ENCODE data around the gene SLC17A9. TPM values are rescaled to one million over a fixed set of nuclear protein-coding genes. Genes with fewer than 3 reads are reported as not detected.

Gene SLC17A9
- total and polyA plus RNA-seq, 2 experiments from 2014 or later, result 32.0 to 39.3 TPM

GRCh38 chr20:63015662-63016361 is 63.3 kb downstream of the SLC17A9 start:
- DNase-seq (ENCODE audit: low spot score), result peak; percentile 24
- Histone ChIP-seq H4K20me1 (replicated peaks; ENCODE audit: insufficient read depth) (no peaks in the 10 kb centered on the region), H3K27me3 (ENCODE audit: insufficient read depth) (peaks cover 13% of the 10 kb centered on the region), H3K27ac (ENCODE audit: low read depth) (no peak overlapping the region), H3K4me3 (no peak overlapping the region), H3K36me3 (ENCODE audit: insufficient read depth) (peaks cover 7% of the 10 kb centered on the region; the same call in 1 of the 2 replicates), H3K4me1 (ENCODE audit: insufficient read depth) (peaks cover 11% of the 10 kb centered on the region), H3K79me2 (replicated peaks; ENCODE audit: insufficient read depth) (no peaks in the 10 kb centered on the region), H3K9me2 (ENCODE audit: insufficient read depth) (no peaks in the 10 kb centered on the region), H3K4me2 (no peak overlapping the region), H2AFZ (no peak overlapping the region), H3F3A (replicated peaks; ENCODE audit: low read depth) (peaks cover 19% of the 10 kb centered on the region)
- H3K36me3 Mint-ChIP-seq (ENCODE audit: low read depth), result peaks cover 30% of the 10 kb centered on the region
- H3K9me3 Mint-ChIP-seq, result peaks cover 36% of the 10 kb centered on the region
- peaks cover 30% of the 10 kb centered on the region for H3K27me3 Mint-ChIP-seq (ENCODE audit: insufficient read depth, low read depth, poor library complexity)
- H3K4me1 Mint-ChIP-seq, result peaks cover 26% of the 10 kb centered on the region
- TF ChIP-seq ZNF331 (CRISPR knock-in tag; IDR thresholded peaks at IDR 0.05; ENCODE audit: low read depth) (no peak), ZNF462 (CRISPR knock-in tag; IDR thresholded peaks at IDR 0.05) (no peak), ZNF114 (CRISPR knock-in tag; IDR thresholded peaks at IDR 0.05) (no peak), STAT1 (IDR thresholded peaks at IDR 0.05; ENCODE audit: unreplicated experiment) (no peak), EZH2phosphoT487 (IDR thresholded peaks at IDR 0.05; ENCODE audit: unreplicated experiment) (no peak), JUNB (IDR thresholded peaks at IDR 0.05; ENCODE audit: unreplicated experiment) (no peak), ETS1 (IDR thresholded peaks at IDR 0.05) (no peak), REST (IDR thresholded peaks at IDR 0.05; ENCODE audit: unreplicated experiment) (no peak), NANOG (IDR thresholded peaks at IDR 0.05; ENCODE audit: borderline replicate concordance) (no peak), EZH2 (IDR thresholded peaks at IDR 0.05; ENCODE audit: low read depth, unreplicated experiment) (no peak)
- H3K4me3 Mint-ChIP-seq, result no peak overlapping the region
- ATAC-seq, result no peak
- no peak overlapping the region for H3K27ac Mint-ChIP-seq
